PC-9 (cell line): Measurements from ENCODE around the gene ING5.

ENCODE experiments used
- CTCF ChIP-seq: fragments of 200-600 bp; sonication (generic); conservative IDR thresholded peaks from 2 replicates; pipeline ENCODE4 v1.6.1; 2017; ENCODE audit warnings: mixed run types, antibody characterized with exemption, mild to moderate bottlenecking, moderate library complexity
- EZH2 ChIP-seq: fragments of 200-600 bp; sonication (generic); IDR thresholded peaks from 2 replicates; pipeline ENCODE4 v1.8.0; 2017; ENCODE audit warnings: antibody characterized with exemption, low read depth

GRCh38 chr2:241652722-241653121, 49.1 kb upstream of the ING5 start:
- TF ChIP-seq EZH2 (no peak), CTCF (no peak)
